Measurements from ENCODE around the gene SMIM1. TPM values are rescaled to one million over a fixed set of nuclear protein-coding genes. Genes with fewer than 3 reads are reported as not detected.

The SMIM1 gene
- total RNA-seq, 2 experiments from 2014 or later: 1.5 to 2.2 TPM

DNA sequence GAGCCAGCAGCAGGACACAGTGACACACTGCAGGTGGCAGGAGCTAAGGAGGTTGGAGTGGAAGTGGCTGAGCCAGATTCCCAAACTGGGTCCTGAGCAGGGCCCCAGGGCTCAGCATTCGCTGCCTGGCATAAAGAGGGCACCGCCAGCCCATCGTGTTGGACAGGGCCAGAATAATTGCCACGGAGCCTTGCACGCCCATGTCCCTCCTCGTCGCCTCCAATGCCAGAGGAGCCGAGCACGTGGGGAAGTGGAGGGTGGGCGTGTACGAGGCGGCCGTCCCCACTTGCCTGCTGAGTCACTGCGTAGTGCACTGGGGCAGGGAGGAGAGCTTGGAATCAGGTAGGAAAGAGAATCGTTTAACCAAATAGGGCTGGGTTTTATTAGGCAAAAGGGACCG lies 49.9 kb downstream of the SMIM1 start:
- Mint-ChIP-seq H3K27ac (no peak overlapping the region), H3K9me3 (no peaks in the 10 kb centered on the region), H3K36me3 (ENCODE audit: low read depth) (peaks cover 13% of the 10 kb centered on the region), H3K27me3 (no peaks in the 10 kb centered on the region), H3K4me3 (no peak overlapping the region), H3K4me1 (ENCODE audit: low read depth) (no peaks in the 10 kb centered on the region)
- CTCF ChIA-PET: no interaction called here
- POLR2A ChIA-PET: interaction anchor here (1.0 kb wide), 1 partner anchor 11 kb away, joined by 3 read pairs; no protein-coding TSS in a partner anchor
- DNase-seq (no peak), ATAC-seq (no peak)
- TF ChIP-seq, protein P1, sequence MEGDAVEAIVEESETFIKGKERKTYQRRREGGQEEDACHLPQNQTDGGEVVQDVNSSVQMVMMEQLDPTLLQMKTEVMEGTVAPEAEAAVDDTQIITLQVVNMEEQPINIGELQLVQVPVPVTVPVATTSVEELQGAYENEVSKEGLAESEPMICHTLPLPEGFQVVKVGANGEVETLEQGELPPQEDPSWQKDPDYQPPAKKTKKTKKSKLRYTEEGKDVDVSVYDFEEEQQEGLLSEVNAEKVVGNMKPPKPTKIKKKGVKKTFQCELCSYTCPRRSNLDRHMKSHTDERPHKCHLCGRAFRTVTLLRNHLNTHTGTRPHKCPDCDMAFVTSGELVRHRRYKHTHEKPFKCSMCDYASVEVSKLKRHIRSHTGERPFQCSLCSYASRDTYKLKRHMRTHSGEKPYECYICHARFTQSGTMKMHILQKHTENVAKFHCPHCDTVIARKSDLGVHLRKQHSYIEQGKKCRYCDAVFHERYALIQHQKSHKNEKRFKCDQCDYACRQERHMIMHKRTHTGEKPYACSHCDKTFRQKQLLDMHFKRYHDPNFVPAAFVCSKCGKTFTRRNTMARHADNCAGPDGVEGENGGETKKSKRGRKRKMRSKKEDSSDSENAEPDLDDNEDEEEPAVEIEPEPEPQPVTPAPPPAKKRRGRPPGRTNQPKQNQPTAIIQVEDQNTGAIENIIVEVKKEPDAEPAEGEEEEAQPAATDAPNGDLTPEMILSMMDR (IDR thresholded peaks at IDR 0.05): no peak
- intact Hi-C loops (cut with micrococcal nuclease): no loop called here

- no peak for DNase-seq
- intact Hi-C loops (cut with micrococcal nuclease): no loop called here
- Mint-ChIP-seq H3K27ac (no peak overlapping the region), H3K36me3 (ENCODE audit: low read depth) (peaks cover 14% of the 10 kb centered on the region), H3K9me3 (no peaks in the 10 kb centered on the region), H3K4me1 (ENCODE audit: low read depth) (no peaks in the 10 kb centered on the region), H3K4me3 (no peak overlapping the region), H3K27me3 (no peaks in the 10 kb centered on the region)
- ATAC-seq: no peak
- TF ChIP-seq, protein P1 (IDR thresholded peaks at IDR 0.05): no peak
- POLR2A ChIA-PET: no interaction called here
- CTCF ChIA-PET: no interaction called here
Measured at GRCh38 chr1:3824650-3825049, 52.1 kb downstream of the SMIM1 start.

GRCh38 chr1:3825356-3825755 lies 52.8 kb downstream of the SMIM1 start:
- no peak for DNase-seq
- no peak for ATAC-seq
- H3K4me3 Mint-ChIP-seq: no peak overlapping the region
- peaks cover 10% of the 10 kb centered on the region for H3K36me3 Mint-ChIP-seq (ENCODE audit: low read depth)
- ChIA-PET POLR2A (no interaction called here), CTCF (no interaction called here)
- TF ChIP-seq, protein P1 (IDR thresholded peaks at IDR 0.05): no peak
- no peaks in the 10 kb centered on the region for H3K27me3 Mint-ChIP-seq
- H3K9me3 Mint-ChIP-seq: no peaks in the 10 kb centered on the region
- intact Hi-C loops (cut with micrococcal nuclease): no loop called here
- no peak overlapping the region for H3K27ac Mint-ChIP-seq
- H3K4me1 Mint-ChIP-seq (ENCODE audit: low read depth): no peaks in the 10 kb centered on the region

Other genes with a start within 250 kb of the SMIM1 start
- gene MEGF6, start 161.2 kb upstream of the SMIM1 start, total RNA-seq: 1 to 10 TPM; 2.0 to 2.5 TPM
- 1 to 10 TPM; 6.1 to 6.2 TPM for gene TPRG1L, start 147.7 kb upstream of the SMIM1 start, total RNA-seq
- 10 to 100 TPM; 34.2 to 35.4 TPM for gene WRAP73, start 122.6 kb upstream of the SMIM1 start, total RNA-seq
- under 1 TPM; 0.60 to 0.68 TPM for gene TP73, start 120.2 kb upstream of the SMIM1 start, total RNA-seq
- gene CCDC27, start 20.3 kb upstream of the SMIM1 start, total RNA-seq: not detected
- gene LRRC47, start 23.7 kb downstream of the SMIM1 start, total RNA-seq: 10 to 100 TPM; 32.6 to 33.1 TPM
- 10 to 100 TPM; 29.3 to 29.8 TPM for gene CEP104, start 84.5 kb downstream of the SMIM1 start, total RNA-seq
- gene DFFB, start 84.7 kb downstream of the SMIM1 start, total RNA-seq: 1 to 10 TPM; 9.3 to 9.7 TPM
- 10 to 100 TPM; 43.7 to 44.0 TPM for gene C1orf174, start 127.5 kb downstream of the SMIM1 start, total RNA-seq

Data from activated CD8-positive, alpha-beta T cell treated with anti-CD3 and anti-CD28 coated beads for 36 hours (primary cell).